Stimulated activated CD8-positive, alpha-beta memory T cell treated with anti-CD3 and anti-CD28 coated beads, Interleukin-15, amount 100 ng/mL, for 48 hours (primary cell): ENCODE results near the gene BOLA3.
"Not testable (repeated sequence)": the region's sequence is repeated elsewhere in the genome, so short reads cannot be mapped to it uniquely, and the experiment has no call there.

Source experiments
- DNase-seq, 2 donors: peaks; one replicate each; pipeline ENCODE4 v3.0.0-alpha.2; 2020; ENCODE audit warnings: low read depth in 2 of 2

The BOLA3 gene

GRCh38 chr2:74102516-74102915 is 45.2 kb downstream of the BOLA3 start:
- no peak for DNase-seq

- no peak for DNase-seq
Measured at GRCh38 chr2:74101574-74102300, 46.0 kb downstream of the BOLA3 start.

- no peak for DNase-seq
Measured at GRCh38 chr2:74100254-74101216, 47.2 kb downstream of the BOLA3 start.

DNA sequence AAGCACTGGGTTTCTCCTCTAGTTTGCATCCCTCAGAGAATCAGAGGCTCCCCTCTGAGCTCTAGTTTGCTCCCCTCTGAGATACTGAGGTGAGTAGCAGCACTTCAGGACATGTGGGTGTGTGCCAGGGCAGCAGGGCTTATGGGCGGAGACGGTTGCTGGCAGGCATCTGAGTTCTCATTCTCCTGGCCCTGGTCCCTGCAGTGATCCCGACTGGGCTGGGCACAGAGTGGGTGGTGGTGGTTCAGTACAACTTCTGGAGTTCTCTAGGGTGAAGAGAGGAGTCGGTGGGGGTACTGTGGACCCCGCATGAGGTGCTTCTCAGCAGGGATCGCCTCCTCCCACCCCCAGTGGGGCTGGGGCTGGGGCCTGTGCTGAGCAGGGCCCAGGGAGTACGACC is 47.9 kb downstream of the BOLA3 start:
- DNase-seq: no peak

GRCh38 chr2:74099271-74099670 is 48.4 kb downstream of the BOLA3 start:
- no peak for DNase-seq

GRCh38 chr2:74097574-74097973 is 50.1 kb downstream of the BOLA3 start:
- no peak for DNase-seq

DNA sequence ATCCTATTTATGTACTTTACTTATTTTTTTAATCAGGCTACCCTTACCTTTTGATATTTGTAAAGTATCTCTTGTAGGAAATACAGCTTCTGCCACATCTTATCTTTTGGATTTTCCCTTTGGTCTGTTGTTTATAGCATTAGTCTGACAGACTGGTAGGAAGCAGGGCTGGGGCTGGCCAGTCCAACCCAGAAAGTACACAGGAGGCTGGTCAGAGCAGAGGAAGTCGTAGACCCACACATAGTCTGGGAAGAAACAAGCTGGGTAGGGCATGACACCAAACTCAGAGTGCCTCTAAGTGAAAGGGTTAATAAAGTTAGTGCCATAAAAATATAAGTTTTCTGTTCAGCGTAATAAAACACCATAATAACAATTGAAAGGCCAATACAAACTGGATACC is 51.7 kb downstream of the BOLA3 start:
- DNase-seq: no peak

DNA sequence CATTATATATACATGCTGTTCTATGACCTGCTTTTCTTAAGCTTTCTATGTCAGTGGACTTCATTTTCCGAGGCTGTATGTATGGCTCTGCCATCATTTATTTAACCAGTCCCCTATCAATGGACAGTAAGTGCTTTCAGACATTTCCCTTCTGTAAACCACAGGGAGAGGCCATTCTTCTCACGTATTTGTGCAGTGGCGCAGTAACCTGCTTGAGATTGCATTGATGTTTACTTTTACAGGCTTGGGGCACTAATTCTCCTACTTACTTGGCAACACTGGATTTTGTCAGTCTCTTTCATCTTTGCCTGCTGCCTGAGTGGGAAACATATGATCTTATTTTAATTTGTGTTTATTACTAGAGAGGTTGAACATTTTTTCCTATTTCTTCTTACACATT is 52.1 kb downstream of the BOLA3 start:
- no peak for DNase-seq

DNA sequence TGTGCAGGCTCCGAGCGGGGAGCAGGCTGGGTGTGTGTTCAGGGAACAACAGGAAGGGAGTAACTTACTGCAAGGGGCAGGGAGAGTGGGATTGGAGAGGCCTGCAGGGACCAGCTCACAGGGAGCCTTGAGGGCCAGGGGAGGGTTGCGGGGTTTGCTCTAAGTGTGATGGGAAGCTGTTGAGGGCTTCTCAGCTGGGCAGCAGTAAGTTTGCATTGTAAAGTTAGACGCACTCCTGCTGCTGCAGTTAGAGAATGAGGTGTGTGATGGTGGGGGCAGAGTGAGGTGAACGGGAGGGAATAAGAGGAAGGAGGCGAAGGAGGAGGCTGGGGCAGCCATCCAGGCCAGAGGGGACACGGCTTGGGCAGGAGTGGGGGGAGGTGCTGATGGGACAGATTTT is 53.4 kb downstream of the BOLA3 start:
- no peak for DNase-seq

DNA sequence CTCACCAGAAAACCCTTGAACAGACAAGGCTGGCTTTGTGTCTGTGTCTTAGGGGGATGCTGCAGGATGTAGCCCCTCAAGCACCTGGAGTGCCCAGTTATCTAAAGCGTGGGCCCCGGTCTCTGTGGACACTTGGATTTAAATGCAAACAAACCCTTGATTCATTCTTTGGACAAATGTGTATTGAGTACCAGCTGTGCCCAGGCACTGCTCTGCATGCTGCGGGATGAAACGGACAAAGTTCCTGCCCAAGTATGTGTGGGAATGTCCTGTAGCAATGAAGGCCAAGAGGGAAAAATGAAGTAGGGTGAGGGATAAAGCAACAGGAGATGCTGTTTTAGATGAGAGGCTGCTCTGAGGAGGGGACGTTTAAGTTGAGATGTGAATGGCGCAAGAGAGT is 53.9 kb downstream of the BOLA3 start:
- DNase-seq: no peak

- no peak for DNase-seq
Measured at GRCh38 chr2:74093426-74093825, 54.3 kb downstream of the BOLA3 start.

GRCh38 chr2:74092275-74092674 is 55.4 kb downstream of the BOLA3 start:
- no peak for DNase-seq

DNA sequence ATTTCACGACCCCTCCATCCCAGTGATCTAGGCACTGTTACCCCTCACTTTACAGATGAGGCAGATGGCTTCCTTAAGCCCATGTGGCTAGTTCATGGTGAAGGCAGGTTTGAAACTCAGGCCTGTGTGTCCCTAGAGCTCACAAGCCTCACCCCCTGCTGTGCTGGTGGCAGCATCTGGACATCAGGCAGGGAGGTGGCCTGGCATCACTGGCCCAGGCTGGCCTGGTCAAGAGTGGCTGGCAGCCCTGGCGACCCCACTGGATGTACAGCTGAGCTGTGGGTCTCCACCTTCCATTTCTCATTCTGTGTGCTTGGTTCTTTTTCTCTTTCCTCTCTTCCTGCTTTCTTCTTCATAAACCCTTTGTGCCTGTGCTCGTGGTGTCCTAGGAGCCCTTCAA is 56.3 kb downstream of the BOLA3 start:
- DNase-seq: no peak

DNA sequence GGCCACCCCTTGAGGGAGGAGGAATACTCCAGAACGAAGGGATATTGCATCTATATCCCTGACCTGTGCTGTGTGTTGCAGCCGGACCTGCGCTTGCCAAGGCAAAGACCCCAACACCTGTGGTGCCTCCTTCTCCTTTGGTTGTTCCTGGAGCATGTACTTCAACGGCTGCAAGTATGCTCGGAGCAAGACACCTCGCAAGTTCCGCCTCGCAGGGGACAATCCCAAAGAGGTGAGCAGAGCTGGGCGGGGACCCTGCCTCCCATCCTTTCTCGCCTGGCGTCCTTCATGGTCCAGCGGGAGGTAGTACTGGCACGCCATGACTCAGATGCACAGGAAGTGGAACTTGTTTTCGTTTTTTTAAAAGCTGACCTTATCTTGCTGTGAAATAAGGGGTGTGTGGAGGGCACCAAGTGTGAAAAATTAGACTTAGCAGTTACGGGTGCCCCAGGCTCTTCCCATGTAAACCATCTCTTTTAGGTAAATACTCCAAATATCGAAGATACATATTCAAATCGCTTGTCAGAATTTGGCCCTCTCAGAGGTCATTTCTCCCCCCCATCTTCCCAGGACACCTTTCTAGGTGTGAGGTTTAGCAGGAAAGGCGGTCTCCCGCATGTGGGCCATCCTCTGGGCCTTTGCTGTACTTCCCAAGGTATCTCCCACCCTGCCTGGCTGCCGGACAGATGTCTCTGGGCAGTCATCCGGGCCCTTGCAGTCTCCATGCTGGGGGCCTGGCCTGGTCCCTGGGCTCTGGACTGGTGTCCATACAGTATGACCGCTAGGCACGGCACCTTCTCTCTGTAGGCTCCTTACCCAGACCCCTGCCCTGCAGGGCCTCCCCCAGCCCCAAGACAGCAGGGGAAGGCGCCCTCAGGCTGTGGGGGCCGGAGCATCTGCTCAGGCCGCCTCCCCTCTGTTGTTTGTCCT is 57.6 kb downstream of the BOLA3 start:
- no peak for DNase-seq

DNA sequence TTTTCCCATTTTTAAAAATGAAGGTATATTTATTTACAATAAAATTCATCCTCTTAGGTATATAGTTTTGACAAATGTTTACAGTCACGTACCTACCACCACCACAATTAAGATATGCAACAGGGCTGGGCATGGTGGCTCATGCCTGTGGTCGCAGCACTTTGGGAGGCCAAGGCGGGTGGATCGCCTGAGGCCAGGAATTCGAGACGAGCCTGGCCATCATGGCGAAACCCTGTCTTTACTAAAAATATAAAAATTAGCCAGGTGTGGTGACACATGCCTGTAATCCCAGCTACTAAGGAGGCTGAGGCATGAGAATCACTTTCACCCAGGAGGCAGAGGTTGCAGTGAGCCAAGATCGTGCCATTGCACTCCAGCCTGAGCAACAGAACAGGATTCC is 59.0 kb downstream of the BOLA3 start:
- DNase-seq: not testable (repeated sequence)

GRCh38 chr2:74087696-74088095 is 60.0 kb downstream of the BOLA3 start:
- no peak for DNase-seq

DNA sequence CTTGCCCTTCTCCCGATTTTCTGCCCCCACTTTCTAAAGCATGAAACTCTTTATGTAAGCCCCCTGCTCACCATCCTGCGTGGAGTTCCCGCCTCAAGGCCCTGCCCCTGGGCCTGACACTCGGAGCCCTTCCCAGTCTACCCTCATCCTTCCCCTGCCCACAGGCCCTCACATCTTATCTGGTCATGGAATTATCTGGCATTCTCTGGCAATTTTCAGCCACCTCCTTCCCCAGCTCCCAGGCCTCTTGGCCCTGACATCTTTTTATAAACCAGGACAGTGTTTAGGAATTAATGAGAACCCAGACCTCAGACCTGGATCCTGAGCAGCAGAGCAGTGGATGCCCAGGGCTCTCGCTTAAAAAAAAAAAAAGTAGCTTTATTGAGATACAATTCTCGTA is 61.7 kb downstream of the BOLA3 start:
- no peak for DNase-seq
